H9 (cell line): ENCODE results near the gene COX6B2. TPM values are rescaled to one million over a fixed set of nuclear protein-coding genes. Genes with fewer than 3 reads are reported as not detected.

Experiments
- DNase-seq: peaks from one replicate; pipeline ENCODE4 v3.0.0-alpha.2; 2017
- H2AFZ ChIP-seq: one replicate; pipeline ENCODE4 v1.6.1; 2013; ENCODE audit warnings: mild to moderate bottlenecking, low read length, control low read depth, moderate library complexity
- H2AK5ac ChIP-seq: 2 replicates; pipeline ENCODE4 v1.6.1; 2013; ENCODE audit warnings: low read length, control low read depth, mixed read lengths; ENCODE audit not compliant: insufficient read length
- H2BK120ac ChIP-seq: one replicate; pipeline ENCODE4 v1.6.1; 2013; ENCODE audit warnings: low read depth, mild to moderate bottlenecking, low read length, control low read depth, inconsistent platforms; ENCODE audit not compliant: poor library complexity, severe bottlenecking
- H2BK12ac ChIP-seq: 2 replicates; pipeline ENCODE4 v1.6.1; 2013; ENCODE audit warnings: low read length, control low read depth, mixed read lengths, low read depth; ENCODE audit not compliant: insufficient read length
- H2BK15ac ChIP-seq: 2 replicates; pipeline ENCODE4 v1.6.1; 2013; ENCODE audit warnings: low read depth, low read length, control low read depth
- H2BK20ac ChIP-seq: one replicate; pipeline ENCODE4 v1.6.1; 2013; ENCODE audit warnings: low read depth, mild to moderate bottlenecking, low read length, control low read depth, inconsistent platforms; ENCODE audit not compliant: poor library complexity, severe bottlenecking
- H2BK5ac ChIP-seq: 2 replicates; pipeline ENCODE4 v1.6.1; 2013; ENCODE audit warnings: low read length, control low read depth, mixed read lengths; ENCODE audit not compliant: insufficient read length
- H3K14ac ChIP-seq: 2 replicates; pipeline ENCODE4 v1.6.1; 2013; ENCODE audit warnings: low read length, control low read depth; ENCODE audit not compliant: insufficient read depth
- H3K18ac ChIP-seq: 2 replicates; pipeline ENCODE4 v1.6.1; 2013; ENCODE audit warnings: low read depth, mild to moderate bottlenecking, mixed read lengths, low read length, control low read depth; ENCODE audit not compliant: insufficient read length
- H3K23ac ChIP-seq: 2 replicates; pipeline ENCODE4 v1.6.1; 2013; ENCODE audit warnings: low read length, control low read depth, mixed read lengths, low read depth; ENCODE audit not compliant: insufficient read length
- H3K23me2 ChIP-seq: 2 replicates; pipeline ENCODE4 v1.6.1; 2013; ENCODE audit warnings: low read depth, mild to moderate bottlenecking, mixed read lengths, low read length, control low read depth; ENCODE audit not compliant: insufficient read length, poor library complexity, severe bottlenecking
- H3K27ac ChIP-seq: 2 replicates; pipeline ENCODE4 v1.5.1; 2013; ENCODE audit warnings: low read length, control low read depth, mixed read lengths, low read depth; ENCODE audit not compliant: insufficient read length
- H3K27me3 ChIP-seq: 2 replicates; pipeline ENCODE4 v1.6.1; 2013; ENCODE audit warnings: low read length, control low read depth, inconsistent platforms; ENCODE audit not compliant: insufficient read depth
- H3K4ac ChIP-seq: 2 replicates; pipeline ENCODE4 v1.6.1; 2013; ENCODE audit warnings: low read depth, mild to moderate bottlenecking, control low read depth, inconsistent platforms, low read length, moderate library complexity
- H3K4me1 ChIP-seq: 2 replicates; pipeline ENCODE4 v1.6.1; 2013; ENCODE audit warnings: low read length, control low read depth, inconsistent platforms; ENCODE audit not compliant: insufficient read depth
- H3K4me2 ChIP-seq: 2 replicates; pipeline ENCODE4 v1.6.1; 2013; ENCODE audit warnings: low read length, control low read depth, mixed read lengths; ENCODE audit not compliant: insufficient read length, insufficient read depth
- H3K56ac ChIP-seq: 2 replicates; pipeline ENCODE4 v1.6.1; 2013; ENCODE audit warnings: low read depth, mild to moderate bottlenecking, mixed read lengths, low read length, control low read depth; ENCODE audit not compliant: insufficient read length
- H3K79me1 ChIP-seq: 2 replicates; pipeline ENCODE4 v1.6.1; 2013; ENCODE audit warnings: low read depth, mild to moderate bottlenecking, moderate library complexity, low read length, control low read depth, inconsistent platforms; ENCODE audit not compliant: insufficient read depth, poor library complexity, severe bottlenecking
- H3K79me2 ChIP-seq: 2 replicates; pipeline ENCODE4 v1.6.1; 2013; ENCODE audit warnings: low read length, control low read depth, inconsistent platforms; ENCODE audit not compliant: insufficient read depth
- H3K9ac ChIP-seq: 2 replicates; pipeline ENCODE4 v1.6.1; 2013; ENCODE audit warnings: low read length, control low read depth, mixed read lengths; ENCODE audit not compliant: insufficient read length; ENCODE audit errors: extremely low read depth
- H3K9me3 ChIP-seq: one replicate; pipeline ENCODE4 v1.6.1; 2013; ENCODE audit warnings: low read depth, low read length, inconsistent platforms; ENCODE audit not compliant: control insufficient read depth
- H3T11ph ChIP-seq: one replicate; pipeline ENCODE4 v1.6.1; 2013; ENCODE audit warnings: mild to moderate bottlenecking, low read length, control low read depth, inconsistent platforms
- H4K20me1 ChIP-seq: one replicate; pipeline ENCODE4 v1.6.1; 2013; ENCODE audit not compliant: control insufficient read depth, insufficient read length, insufficient read depth
- H4K5ac ChIP-seq: 2 replicates; pipeline ENCODE4 v1.6.1; 2013; ENCODE audit warnings: low read depth, mild to moderate bottlenecking, mixed read lengths, low read length, control low read depth; ENCODE audit not compliant: insufficient read length
- H4K8ac ChIP-seq: replicated peaks from 2 replicates; pipeline ENCODE4 v1.6.1; 2013; ENCODE audit warnings: low read length, control low read depth, mixed read lengths, low read depth; ENCODE audit not compliant: insufficient read length
- H4K91ac ChIP-seq: 2 replicates; pipeline ENCODE4 v1.6.1; 2013; ENCODE audit warnings: low read depth, mild to moderate bottlenecking, moderate library complexity, mixed read lengths, low read length, control low read depth; ENCODE audit not compliant: insufficient read length
- H3K27ac Mint-ChIP-seq, 3 experiments: 2 replicates in 2 of 3; 3 replicates in 1 of 3; pipeline ENCODE4 v1.8.0; 2020 to 2021; ENCODE audit warnings: mixed read lengths in 3 of 3, mild to moderate bottlenecking in 1 of 3, moderate library complexity in 1 of 3
- H3K27me3 Mint-ChIP-seq: 2 replicates; pipeline ENCODE4 v1.8.0; 2021; ENCODE audit warnings: low read depth, mild to moderate bottlenecking, moderate library complexity, mixed read lengths
- H3K36me3 Mint-ChIP-seq, 3 experiments: 2 replicates in 2 of 3; 3 replicates in 1 of 3; pipeline ENCODE4 v1.8.0; 2020 to 2021; ENCODE audit warnings: low read depth in 3 of 3, mixed read lengths in 3 of 3; ENCODE audit not compliant: insufficient read depth in 1 of 3
- H3K4me1 Mint-ChIP-seq, 2 experiments: 2 replicates each; pipeline ENCODE4 v1.8.0; 2020; ENCODE audit warnings: mixed read lengths in 2 of 2
- H3K4me3 Mint-ChIP-seq, 2 experiments: 2 replicates in 1 of 2; 3 replicates in 1 of 2; pipeline ENCODE4 v1.8.0; 2020 to 2021; ENCODE audit warnings: mild to moderate bottlenecking in 2 of 2, mixed read lengths in 2 of 2, moderate library complexity in 1 of 2
- H3K9me3 Mint-ChIP-seq, 2 experiments: 2 replicates in 1 of 2; 3 replicates in 1 of 2; pipeline ENCODE4 v1.8.0; 2020; ENCODE audit warnings: mild to moderate bottlenecking in 2 of 2, mixed read lengths in 2 of 2, moderate library complexity in 1 of 2
- WGBS: extraction: QIAGEN DNeasy Blood & Tissue Kit; methylation state at CpG from one replicate; pipeline ENCODE4 v1.1.7; 2013; ENCODE audit warnings: missing lambda C conversion rate, low lambda C conversion rate, mixed read lengths; ENCODE audit not compliant: insufficient read length; ENCODE audit errors: extremely low coverage; 5-methylcytosine and 5-hydroxymethylcytosine counted together
- total RNA-seq: library from RNA; stranded (reverse); gene quantifications from 2 replicates; pipeline ENCODE4 v1.2.1, GENCODE V29; 2021
- TF ChIP-seq, protein P1 (sequence below): fragments of 200-600 bp; sonication (generic); conservative IDR thresholded peaks from 3 replicates; pipeline ENCODE4 v1.8.0; 2021; ENCODE audit warnings: antibody characterized with exemption, mild to moderate bottlenecking

COX6B2 gene
- total RNA-seq, 1 experiment from 2014 or later = 4.0 TPM

- TF ChIP-seq, protein P1, sequence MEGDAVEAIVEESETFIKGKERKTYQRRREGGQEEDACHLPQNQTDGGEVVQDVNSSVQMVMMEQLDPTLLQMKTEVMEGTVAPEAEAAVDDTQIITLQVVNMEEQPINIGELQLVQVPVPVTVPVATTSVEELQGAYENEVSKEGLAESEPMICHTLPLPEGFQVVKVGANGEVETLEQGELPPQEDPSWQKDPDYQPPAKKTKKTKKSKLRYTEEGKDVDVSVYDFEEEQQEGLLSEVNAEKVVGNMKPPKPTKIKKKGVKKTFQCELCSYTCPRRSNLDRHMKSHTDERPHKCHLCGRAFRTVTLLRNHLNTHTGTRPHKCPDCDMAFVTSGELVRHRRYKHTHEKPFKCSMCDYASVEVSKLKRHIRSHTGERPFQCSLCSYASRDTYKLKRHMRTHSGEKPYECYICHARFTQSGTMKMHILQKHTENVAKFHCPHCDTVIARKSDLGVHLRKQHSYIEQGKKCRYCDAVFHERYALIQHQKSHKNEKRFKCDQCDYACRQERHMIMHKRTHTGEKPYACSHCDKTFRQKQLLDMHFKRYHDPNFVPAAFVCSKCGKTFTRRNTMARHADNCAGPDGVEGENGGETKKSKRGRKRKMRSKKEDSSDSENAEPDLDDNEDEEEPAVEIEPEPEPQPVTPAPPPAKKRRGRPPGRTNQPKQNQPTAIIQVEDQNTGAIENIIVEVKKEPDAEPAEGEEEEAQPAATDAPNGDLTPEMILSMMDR = no peak
- DNase-seq = peak; percentile 52
- H2BK120ac ChIP-seq = no peak overlapping the region
Observed at GRCh38 chr19:55339889-55340783, 14.4 kb downstream of the COX6B2 start.

More at GRCh38 chr19:55339889-55340783, 14.4 kb downstream of the COX6B2 start:
- Histone ChIP-seq H2AK5ac (no peak overlapping the region), H3K79me2 (no peaks in the 10 kb centered on the region), H3K9ac (peak overlapping the region; percentile 76), H2BK5ac (no peak overlapping the region), H3K27me3 (no peaks in the 10 kb centered on the region; the same call in 1 of the 2 replicates), H4K20me1 (no peaks in the 10 kb centered on the region), H4K5ac (no peak overlapping the region), H3T11ph (no peak overlapping the region), H3K4me1 (no peaks in the 10 kb centered on the region; the same call in 1 of the 2 replicates), H2AFZ (no peak overlapping the region), H3K4ac (no peak overlapping the region), H3K27ac (no peak overlapping the region), H3K23ac (no peak overlapping the region), H2BK20ac (no peak overlapping the region), H3K14ac (peak overlapping the region; percentile 94), H3K79me1 (no peaks in the 10 kb centered on the region), H3K9me3 (no peaks in the 10 kb centered on the region), H3K4me2 (peak overlapping the region; percentile 74), H3K18ac (peak overlapping the region; percentile 89), H2BK12ac (peak overlapping the region; percentile 88), H3K23me2 (peaks cover 17% of the 10 kb centered on the region), H4K8ac (no peak overlapping the region), H4K91ac (no peak overlapping the region), H2BK15ac (no peak overlapping the region), H3K56ac (no peak overlapping the region)
- H3K27me3 Mint-ChIP-seq = peaks cover 20% of the 10 kb centered on the region
- H3K36me3 Mint-ChIP-seq = peaks cover 24 to 36% (median 35%) of the 10 kb centered on the region in 3 experiments; a peak in 6 of 7 replicates
- H3K27ac Mint-ChIP-seq = peak overlapping the region; percentile 95 to 100 (median 99); a peak in 6 of 7 replicates
- peaks cover 16 to 34% of the 10 kb centered on the region in 2 experiments for H3K4me1 Mint-ChIP-seq
- no CpG with 5 or more reads among the region's 44 CpGs for WGBS
- no peaks in the 10 kb centered on the region; a peak in 1 of 5 replicates for H3K9me3 Mint-ChIP-seq
- peak overlapping the region; percentile 84 to 96 for H3K4me3 Mint-ChIP-seq
